NCI-H2081 treated with DMSO at 0.1 percent for 48 hours (cell line): ENCODE data around the gene ETV6.

Experiments used
- DNase-seq: peaks from one replicate; lab custom pipeline; 2025; lab: John Stamatoyannopoulos, UW

Gene ETV6

DNA sequence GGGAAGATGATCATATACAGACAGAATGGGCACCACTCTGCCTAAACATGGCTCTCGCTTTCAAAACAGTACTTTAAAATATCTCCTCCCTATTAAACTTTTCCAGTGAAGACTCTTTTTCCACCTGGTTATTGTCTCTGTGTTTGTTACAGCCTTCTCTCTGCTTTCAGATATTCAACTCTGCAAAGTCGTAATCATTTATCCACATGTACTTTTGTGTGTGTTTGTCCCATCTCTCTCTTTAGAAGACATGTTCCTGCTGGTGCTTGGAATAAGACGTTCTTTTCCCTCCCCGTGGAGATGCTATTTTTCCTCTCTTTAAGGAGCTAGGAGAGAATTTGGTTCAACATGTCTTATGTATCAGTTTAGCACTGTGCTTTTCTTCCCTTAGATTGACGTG is 45.1 kb downstream of the ETV6 start:
- DNase-seq = no peak

DNA sequence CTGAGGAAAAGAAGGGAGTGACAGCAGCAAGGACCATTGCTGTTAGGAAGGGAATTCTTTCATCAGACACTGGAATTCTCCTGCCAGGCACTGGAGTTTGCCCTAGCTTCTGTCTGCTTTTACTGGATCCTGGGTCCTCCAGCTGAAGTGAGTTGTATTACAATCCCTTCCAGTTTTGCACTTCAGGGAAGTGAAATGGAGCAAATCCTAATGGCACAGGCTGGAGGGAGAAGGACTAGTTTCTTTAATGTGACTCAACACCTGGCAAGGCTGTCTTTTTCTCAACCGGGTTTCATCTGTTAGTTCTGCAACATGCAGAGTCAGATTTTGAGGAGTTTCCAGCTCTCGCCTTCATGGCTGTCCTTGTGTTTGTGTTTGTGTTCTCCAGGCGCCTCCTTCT is 45.8 kb downstream of the ETV6 start:
- no peak for DNase-seq

DNA sequence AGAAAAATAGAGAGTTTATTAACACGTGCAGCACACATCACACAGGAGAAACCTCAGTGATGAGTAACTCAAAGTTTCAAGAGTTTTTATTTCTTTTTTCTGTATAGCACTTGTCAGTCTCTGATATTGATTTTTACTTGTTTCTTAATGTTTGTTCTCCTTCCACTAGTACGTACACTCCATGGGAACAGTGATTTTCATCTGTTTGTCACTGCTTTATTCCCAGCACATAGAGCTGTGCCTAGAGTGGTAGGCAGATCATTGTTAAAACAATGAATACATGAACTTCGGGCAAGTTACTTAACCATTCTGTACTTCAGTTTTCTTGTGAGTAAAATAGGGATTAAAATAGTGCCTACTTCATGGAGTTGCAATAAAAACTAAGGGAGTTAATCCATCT is 46.6 kb downstream of the ETV6 start:
- no peak for DNase-seq

DNA sequence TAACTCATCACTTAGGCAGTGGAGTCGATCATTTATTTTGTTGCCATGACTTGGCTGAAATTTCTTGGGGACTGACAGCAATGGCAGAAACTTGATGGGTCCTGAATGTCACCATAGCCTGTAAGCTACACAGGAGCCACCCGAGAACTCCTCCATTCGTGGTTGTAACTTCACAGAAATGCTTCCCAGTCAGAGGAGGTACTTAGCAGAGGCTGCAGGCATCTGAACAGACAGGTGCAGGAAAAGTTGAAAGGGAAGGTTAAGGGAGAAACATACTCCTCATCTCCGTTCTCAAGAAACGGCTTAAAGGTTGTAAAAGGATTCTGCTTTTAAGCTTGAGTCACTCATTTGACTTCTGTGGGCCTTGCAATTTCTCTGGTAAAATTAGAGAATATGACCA is 47.7 kb downstream of the ETV6 start:
- no peak for DNase-seq

DNA sequence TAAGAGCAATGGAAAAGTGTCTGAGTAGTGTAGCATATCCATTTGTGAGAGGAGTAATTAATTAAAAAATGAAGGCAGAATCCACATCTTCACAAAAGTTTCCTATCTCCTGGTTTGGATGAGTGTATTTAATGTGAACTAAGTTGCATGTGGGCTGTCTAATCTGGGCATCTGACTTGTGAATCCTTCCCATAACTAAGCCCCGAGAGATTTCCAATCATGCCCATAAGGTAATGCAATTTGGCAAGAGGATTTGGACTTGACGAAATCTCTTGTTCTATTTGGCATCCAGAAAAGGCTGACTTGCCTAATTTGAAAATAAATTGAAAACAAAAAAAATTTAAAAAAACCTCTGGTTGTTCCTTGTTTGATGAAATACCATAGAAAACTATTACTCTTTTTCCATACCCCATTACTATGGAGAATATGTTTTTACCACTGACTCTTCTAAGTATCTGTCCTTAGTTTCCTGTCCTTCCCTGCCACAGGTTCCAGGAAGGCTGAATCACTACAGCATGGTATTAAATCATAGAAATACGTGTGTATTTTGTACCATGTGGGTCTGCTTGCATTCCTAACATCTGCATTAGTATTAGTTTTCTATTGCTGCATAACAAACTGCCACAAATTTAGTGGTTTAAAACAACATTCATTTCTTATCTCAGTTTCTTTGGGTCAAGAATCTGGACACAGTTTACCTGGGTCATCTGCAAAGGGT is 48.4 kb downstream of the ETV6 start:
- no peak for DNase-seq

DNA sequence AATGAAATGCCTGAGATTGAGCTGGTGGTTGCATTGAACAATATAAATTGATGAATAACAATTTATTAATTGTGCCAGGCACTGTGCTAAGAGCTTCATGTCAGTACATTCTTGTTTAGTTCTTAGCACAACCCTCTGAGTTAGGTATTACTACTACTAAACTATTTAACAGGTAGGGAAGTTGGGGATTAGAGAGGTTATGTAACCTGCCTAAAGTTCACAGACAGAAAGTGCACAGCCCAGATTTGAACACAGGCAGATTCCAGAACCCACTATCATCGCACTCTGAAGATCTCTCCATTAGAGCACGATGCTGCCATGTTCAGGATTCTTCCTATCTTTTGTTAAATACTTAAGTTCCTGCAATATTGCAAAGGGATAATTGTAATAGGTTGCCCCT is 49.3 kb downstream of the ETV6 start:
- no peak for DNase-seq

DNA sequence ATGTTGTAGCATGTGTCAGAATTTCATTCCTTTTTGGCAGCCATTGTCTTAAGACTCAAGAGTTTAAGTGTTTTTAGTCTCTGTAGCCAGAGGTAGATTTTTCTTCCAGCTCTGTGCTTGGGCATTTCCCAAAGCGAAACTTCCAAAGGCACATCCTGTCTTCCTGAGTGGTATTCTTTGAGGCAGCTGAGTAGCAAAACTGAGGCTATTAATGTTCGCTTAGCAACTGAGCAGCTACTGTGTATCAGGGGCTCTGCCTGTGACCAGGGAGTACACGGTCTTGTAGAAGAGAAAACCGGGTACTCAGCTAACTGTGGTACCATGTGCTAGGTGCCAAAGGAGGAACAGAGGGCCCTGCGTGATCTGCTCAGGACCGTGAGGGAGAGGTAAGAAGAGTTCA is 52.0 kb downstream of the ETV6 start:
- DNase-seq = no peak

DNA sequence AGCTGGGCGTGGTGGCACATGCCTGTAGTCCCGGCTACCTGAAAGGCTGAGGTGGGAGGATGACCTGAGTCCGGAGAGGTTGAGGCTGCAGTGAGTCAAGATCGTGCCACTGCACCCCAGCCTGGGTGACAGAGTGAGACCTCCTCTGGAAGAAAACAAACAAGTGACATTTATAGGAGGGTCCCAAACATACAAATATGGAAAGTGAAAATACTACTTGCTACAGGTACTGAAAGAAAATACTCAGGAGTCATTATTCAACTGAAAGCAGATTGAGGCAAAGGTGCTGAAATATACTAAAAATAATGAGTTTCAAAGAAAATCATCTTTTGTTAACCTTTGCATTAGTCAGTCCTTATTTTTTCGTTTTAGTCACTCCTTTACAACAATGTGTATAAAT is 53.5 kb downstream of the ETV6 start:
- DNase-seq = no peak

DNA sequence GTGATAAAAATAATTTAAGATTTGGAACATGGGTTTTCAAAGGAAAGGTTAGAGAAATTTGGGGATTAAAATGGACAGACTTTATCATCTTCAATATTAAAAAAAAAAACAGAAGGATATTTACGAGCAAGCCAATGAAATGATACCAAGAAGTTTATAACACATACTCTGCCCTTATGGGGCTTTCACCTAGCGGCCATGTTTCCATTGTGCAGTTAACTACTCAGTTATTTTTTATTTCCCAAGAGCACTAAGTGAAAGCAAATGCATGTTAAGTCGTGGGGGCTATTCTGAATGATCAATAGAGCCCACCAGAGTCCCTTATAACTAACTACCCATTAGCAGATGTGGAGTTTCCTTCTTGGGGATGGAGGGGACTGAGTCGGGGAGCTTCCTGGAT is 53.9 kb downstream of the ETV6 start:
- DNase-seq = no peak

DNA sequence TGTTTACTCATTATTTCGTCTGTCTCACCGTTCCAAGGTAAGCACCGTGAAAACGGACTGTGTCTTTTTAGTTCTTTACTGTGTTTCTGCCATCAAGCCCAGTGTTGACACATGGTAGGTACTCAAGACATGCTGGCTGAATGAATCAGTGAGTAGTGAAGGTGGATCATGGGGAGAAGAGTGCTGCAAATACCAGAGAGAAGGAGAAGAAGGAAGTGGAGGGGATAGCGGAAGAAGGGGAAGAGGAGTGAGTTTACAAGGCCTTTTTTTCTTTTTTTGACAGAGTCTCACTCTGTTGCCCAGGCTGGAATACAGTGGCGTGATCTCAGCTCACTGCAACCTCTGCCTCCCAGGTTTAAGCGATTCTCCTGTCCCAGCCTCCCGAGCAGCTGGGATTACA is 54.6 kb downstream of the ETV6 start:
- DNase-seq = no peak

DNA sequence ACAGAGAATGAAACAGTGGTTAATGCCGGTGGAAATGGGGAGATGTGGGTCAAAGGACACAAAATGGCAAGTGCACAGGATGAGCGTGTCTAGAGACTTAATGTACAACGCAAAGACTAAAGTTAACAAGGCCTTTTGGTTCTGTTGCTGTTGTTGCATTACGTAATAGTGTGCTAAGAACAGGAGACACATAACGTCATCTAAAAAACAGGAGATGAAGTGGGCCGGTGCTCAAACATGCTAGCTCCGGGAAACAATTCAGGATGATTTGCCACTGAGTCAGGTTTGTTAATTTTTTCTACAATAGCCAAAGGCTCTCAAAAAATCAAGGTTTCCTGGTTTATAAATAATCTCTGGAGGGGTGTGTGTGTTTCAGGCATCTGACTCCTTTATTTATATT is 55.5 kb downstream of the ETV6 start:
- DNase-seq = no peak

DNA sequence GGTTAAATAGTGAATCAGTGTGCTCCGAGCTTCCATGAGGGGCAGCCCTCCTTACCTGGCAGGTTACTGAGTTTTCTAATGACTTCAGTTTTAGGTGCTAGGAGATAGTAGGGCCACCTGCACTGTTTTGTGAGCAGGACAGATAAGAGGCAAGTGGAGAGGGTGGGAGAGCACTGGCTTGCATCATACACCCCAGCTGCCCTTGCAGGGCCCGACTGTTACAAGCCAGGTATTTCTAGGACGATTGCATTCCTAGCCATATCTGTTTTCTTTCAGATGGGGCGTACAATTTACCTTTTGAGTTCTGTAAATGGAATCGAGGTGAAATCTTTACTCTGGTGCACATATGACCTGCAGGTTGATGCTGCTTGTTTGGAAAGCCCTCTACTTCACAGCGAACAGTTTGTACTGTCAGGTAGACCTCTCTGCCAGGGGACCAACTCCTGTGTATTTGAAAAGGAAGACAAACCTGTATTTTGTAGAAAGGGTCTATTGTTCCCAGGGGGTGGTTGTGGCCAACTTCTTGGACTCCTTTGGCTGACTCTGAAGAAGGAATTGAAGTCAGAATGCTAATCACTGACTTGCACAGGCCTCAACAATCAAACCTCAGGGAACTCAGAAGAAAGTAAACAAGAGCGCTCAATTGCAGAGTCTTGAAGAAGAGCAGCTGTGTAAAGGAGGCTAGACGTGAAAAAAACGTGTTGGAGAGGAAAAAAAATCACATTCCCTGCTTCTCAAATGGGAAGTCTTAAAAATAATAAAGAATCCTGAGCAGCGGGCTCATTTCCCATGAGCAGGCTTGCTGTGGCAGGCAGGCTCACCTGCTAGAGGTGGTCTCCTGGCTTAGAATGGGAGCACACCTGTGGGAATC is 57.3 kb downstream of the ETV6 start:
- no peak for DNase-seq

DNA sequence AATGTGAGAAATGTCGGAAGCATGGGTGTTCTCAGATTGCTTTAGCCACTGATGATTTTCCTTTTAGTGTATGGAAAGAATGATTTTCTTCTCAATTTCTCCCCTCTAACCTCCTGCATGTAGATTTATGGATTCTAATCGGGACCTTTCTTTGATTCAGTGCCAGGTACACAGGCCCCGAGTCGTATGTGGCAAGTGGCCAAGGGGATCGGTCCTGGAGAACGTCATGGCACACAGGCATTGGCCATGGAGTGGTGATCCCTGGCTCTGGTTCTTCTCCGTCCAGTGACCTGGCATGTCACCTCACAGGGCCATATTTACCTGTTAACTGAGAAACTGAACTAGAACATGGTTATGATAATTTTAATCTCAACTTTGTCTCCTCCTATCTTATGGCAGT is 58.1 kb downstream of the ETV6 start:
- no peak for DNase-seq

DNA sequence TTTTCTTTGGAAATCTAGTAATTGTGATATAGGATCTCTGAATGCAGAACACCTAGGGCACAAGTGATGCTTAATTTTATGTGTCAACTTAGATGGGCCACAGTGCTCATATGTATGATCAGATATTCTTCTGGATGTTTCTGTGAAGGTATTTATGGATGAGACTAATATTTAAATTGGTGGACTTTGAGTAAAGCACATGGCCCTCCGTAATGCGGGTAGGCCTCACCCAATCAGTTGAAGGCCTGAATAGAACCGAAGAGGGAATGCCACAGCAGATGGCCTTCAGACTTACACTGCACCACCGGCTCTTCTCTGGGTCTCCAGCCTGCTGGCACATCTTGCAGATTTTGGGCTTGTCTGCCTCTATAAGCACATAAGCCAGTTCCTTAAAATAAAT is 60.0 kb downstream of the ETV6 start:
- DNase-seq = no peak

DNA sequence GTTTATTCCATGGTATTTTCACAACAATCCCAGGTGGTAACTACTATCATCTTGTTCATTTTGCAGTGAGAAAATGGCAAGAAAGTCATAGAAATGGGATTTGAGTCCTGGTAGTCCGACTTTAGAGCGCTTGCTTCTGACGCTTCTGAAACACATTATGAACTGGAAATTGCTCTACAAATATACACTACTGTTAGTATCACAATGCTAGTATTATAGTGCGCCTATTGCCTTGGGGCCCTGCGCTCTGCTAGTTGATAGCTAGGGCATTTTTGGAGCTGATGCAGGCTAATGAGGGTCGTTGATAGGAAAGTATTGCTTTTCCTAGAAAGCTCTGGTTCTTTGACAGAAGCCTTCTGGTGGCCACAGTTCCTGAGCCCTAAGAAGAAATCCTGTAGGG is 61.0 kb downstream of the ETV6 start:
- DNase-seq = no peak

DNA sequence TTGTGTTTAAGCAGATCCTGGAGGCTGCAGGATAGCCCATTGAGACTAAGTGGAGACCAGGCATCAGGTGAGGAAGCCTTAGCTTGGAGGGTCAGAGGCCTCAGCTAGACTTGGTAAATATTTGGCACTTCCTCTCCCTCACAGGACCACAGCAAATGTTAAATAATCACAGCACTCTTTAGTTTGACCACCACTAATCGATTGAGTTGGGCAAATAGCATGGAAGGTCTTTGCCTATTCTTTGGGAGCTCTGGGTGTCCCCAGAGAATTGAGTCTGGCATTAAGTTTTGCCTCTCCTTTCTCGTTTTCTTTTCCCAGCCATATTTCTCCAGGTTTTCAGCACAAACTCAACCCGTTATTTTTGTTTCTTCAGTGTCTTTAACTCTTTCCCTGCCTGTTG is 61.4 kb downstream of the ETV6 start:
- no peak for DNase-seq

DNA sequence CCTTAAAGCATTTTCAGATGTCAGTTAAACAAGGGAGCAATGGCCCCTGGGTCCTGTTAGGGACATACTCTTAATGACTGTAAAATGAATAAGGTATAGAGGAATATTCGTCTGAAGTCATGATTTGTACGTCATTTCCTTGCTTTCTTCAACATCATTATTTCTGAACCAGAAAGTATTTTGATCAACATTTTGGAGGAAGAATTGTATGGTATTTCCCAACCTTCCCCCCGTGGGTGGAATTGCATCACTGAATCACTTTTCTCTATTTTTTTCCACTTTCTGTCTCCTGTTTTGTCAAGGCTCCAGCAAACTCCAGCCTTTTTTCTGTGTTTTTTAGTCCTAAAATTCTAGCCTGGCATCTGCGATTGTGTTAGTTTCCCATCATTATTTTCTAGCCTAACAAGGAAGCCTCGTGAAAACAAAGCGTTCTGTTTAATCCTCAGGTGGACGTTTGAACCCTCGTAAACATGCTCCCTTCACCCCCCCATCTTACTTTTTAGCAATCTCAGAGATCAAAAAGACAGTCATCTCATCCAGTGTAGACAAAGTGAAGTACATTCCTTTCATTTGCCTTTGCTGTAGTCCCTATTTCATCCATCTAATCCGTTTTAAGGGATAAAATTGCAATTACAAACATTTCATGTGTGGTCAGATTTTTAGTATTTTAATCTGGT is 62.3 kb downstream of the ETV6 start:
- DNase-seq = no peak

DNA sequence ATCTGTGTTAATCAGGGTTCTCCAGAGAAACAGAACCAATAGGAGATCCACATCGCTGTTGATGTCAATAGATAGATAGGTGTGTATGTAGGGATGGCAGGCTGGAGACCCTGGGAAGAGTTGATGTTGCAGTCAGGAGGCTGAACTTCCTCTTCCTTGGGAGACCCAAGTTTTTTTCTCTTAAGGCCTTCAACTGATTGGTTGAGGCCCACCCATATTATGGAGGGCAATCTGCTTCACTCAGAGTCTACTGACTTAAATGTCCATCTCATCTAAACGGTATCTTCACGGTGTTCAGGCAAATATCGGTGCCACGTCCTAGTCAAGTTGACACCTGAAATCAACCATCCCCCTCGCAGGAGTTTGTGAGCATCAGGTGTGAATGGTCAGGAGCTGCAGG is 63.0 kb downstream of the ETV6 start:
- DNase-seq = no peak

DNA sequence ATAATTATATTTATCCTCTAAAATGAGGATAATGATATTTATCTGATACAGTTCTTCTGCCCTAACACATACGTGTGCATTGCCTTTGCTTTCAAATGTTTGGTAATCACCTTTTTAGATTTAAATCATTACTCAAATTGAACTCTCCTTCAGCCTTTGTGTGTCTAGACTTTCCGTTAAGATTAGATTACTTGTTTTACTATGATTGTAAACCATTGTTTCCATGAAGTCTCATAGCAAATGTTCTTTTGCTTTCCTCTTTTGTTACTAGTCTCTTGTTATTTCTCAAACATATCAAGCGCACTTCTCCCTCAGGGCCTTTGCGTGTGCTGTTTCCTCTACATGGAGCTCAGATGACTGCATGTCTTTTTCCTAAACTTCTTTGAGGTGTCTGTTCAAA is 63.7 kb downstream of the ETV6 start:
- no peak for DNase-seq

DNA sequence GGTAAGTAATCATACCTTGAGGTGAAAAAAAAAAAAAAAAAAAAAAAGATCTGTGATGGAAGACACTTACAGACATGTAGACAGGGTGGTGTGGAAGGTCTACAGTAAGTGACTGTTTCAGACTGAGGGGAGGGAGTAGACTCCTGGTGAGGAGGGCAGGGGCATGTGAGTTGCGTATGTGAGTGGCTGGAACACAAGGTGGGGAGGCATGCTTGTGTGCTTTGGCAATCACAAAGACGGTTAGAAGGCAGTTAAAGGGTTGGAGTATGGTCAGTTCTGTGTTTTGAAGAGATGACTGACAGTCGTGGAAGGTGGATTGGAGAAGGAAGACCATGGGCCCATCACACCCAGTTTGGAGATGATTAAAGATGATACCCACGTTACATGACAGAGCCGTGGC is 65.2 kb downstream of the ETV6 start:
- DNase-seq = no peak

DNA sequence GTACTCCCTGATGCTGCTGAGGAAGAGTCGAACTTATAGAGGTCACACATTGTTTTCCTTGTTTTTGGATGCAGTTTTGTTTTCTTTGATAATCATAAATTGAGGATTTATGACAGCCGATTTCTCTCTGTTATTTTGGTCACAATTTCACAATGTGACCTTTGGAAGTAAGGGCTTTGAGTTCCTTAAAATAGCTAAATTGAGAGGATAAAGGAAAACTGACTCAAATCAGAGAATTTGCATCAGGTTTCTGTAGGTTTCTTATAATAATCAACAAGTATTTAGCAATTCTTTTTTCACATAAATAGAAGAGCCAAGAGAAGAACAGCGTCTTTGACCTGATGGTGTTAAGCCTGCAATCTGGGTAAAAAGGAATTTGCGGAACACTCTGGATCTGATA is 66.1 kb downstream of the ETV6 start:
- DNase-seq = no peak

DNA sequence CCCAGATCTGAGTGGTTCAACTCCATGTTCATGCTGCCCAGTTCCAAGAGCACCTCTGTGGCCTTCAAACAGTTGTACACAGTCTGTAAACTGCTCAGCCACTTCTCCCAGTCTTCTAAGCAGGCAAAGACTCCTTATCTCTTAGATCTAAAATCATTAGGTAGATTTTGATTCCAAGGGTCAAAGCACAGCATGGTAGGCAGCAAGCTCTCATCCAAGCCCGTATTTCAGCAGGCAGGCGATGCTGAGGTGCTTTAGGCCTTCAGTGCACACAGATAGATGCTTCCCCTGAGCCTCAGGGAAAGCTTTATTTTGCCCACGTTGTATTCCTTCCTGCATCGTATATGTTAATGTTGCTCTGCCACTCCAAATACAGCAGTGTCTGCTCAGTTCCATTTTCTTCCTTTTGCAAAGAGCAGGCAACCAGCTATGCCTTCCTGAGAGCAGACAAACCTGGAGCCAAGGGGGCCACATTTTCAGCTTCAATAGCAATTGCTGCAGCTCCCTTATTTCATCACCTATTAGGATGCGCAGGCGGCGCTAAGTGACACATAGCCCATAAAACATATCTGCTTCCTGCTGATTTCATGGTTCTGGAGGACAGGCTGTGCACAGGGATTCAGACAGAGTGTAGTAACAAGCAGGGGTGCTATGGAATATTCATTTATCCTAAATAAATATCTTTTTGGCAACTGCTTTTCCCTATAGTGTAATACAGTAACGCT is 67.5 kb downstream of the ETV6 start:
- DNase-seq = no peak
